Heart left ventricle (tissue), 16 donors: Measurements from ENCODE around the gene ARPIN. TPM values are rescaled to one million over a fixed set of nuclear protein-coding genes. Genes with fewer than 3 reads are reported as not detected.

Source experiments
- ATAC-seq, 4 donors: fragments of 200-7000 bp; cut with Tn5 transposase; one replicate each; pipeline ENCODE4 v1.9.1; 2020 to 2022; ENCODE audit warnings: moderate library complexity in 4 of 4, mild to moderate bottlenecking in 3 of 4, moderate number of reproducible peaks in 1 of 4
- DNase-seq, 5 donors: peaks; one replicate each; pipeline ENCODE4 v3.0.0-alpha.2; 2020
- H3K27ac ChIP-seq, 12 donors: fragments of 200-600 bp; sonication (generic) in 4 of 12; one replicate each; pipeline versions ENCODE4 v1.5.0 to v1.8.0; 2016 to 2022; ENCODE audit warnings: mild to moderate bottlenecking in 2 of 12
- H3K27me3 ChIP-seq, 9 donors: fragments of 200-600 bp; sonication (generic) in 2 of 9; one replicate each; pipeline versions ENCODE4 v1.5.1 to v1.8.0; 2016 to 2022; ENCODE audit warnings: mild to moderate bottlenecking in 3 of 9
- H3K36me3 ChIP-seq, 9 donors: fragments of 200-600 bp; sonication (generic) in 2 of 9; one replicate each; pipeline versions ENCODE4 v1.5.0 to v1.8.0; 2018 to 2022; ENCODE audit warnings: mild to moderate bottlenecking in 2 of 9
- H3K4me1 ChIP-seq, 12 donors: fragments of 200-600 bp; sonication (generic) in 4 of 12; one replicate each; pipeline versions ENCODE4 v1.5.0 to v1.8.0; 2016 to 2022; ENCODE audit warnings: mild to moderate bottlenecking in 3 of 12
- H3K4me3 ChIP-seq, 12 donors: fragments of 200-600 bp; sonication (generic) in 4 of 12; one replicate each; pipeline versions ENCODE4 v1.5.0 to v1.8.0; 2017 to 2022; ENCODE audit warnings: mild to moderate bottlenecking in 9 of 12, moderate library complexity in 4 of 12
- H3K9me3 ChIP-seq, 12 donors: fragments of 200-600 bp; sonication (generic) in 4 of 12; one replicate each; pipeline versions ENCODE4 v1.5.0 to v1.8.0; 2016 to 2022; ENCODE audit warnings: mild to moderate bottlenecking in 1 of 12
- CTCF ChIP-seq, 12 donors: fragments of 200-600 bp; sonication (generic) in 4 of 12; IDR thresholded peaks; one replicate each; pipeline versions ENCODE4 v1.5.0 to v1.8.0; 2018 to 2022; ENCODE audit warnings: antibody characterized with exemption in 12 of 12, mild to moderate bottlenecking in 5 of 12
- POLR2A ChIP-seq, 2 donors: fragments of 450-650 bp; IDR thresholded peaks; one replicate each; pipeline ENCODE4 v1.6.1; 2017; ENCODE audit warnings: antibody characterized with exemption in 2 of 2, mild to moderate bottlenecking in 2 of 2, moderate library complexity in 2 of 2
- WGBS, 4 donors: extraction: QIAGEN DNeasy Blood & Tissue Kit in 2 of 4; methylation state at CpG; one replicate each; pipeline versions ENCODE4 v1.1.5 to v1.1.7; 2013 to 2018; 5-methylcytosine and 5-hydroxymethylcytosine counted together
- intact Hi-C, 10 donors: fragments of 100-400 bp; cut with DNase I; formaldehyde crosslinking; loops; one replicate each; pipeline versions ENCODE4 v1.11.1 to v1.14.2; 2022
- polyA plus RNA-seq, 2 donors: library from polyadenylated mRNA; stranded (reverse); fragments of 200-250 nt; gene quantifications; one replicate each; pipeline ENCODE4 v1.2.3, GENCODE V29; 2013
- total RNA-seq, 9 donors: library from RNA; depleted of rRNA in 2 of 9; stranded (reverse); fragments of >200 nt in 2 of 9; fragmentation: NEBNext Ultra II Directional in 3 of 9; extraction: Animal tissue kit (Norgen Biotek cat#: 25700) in 3 of 9; gene quantifications; one replicate each; pipeline versions ENCODE4 v1.1.0 to v1.2.4, GENCODE V29; 2016 to 2023
- donor health status: ischemic (EF 13 %, LVEDD 7.1; RV severe dilation, severe dysfunction).
- donor health status: healthy with polysubstance abuse.
- donor health status: DM: no; HTN: yes; CAD: no.
- donor health status: DM: no; HTN: no; CAD: no.
- donor health status: ischemic (EF 25% LVEDD 6.9; RV normal size, moderate dysfunction).
- donor health status: ischemic (EF 25% LVEDD 5.7; RV mildly dilated, moderate dysfunction).
- donor health status: healthy.
- donor health status: DM: yes; HTN: yes; CAD: no.
- donor health status: ischemic (EF 35%, LVEDD 5.7; RV mildly dilated, moderate dysfunction).
- donor health status: nonischemic (EF 11% LVEDD 7.7; RV severe dilation, severe dysfunction).
- donor health status: DM: yes; HTN: yes; CAD: no.
- donor health status: PGD.
- donor health status: ischemic (EF 29% LVEDD 5.4; RV normal size, mild dysfunction).
- donor health status: nonischemic (EF 23%, LVEDD 6.1; RV moderate dilation, normal function).

ARPIN gene
- total and polyA plus RNA-seq, 11 donors: 7.3 to 15.3 (median 11.5) TPM

DNA sequence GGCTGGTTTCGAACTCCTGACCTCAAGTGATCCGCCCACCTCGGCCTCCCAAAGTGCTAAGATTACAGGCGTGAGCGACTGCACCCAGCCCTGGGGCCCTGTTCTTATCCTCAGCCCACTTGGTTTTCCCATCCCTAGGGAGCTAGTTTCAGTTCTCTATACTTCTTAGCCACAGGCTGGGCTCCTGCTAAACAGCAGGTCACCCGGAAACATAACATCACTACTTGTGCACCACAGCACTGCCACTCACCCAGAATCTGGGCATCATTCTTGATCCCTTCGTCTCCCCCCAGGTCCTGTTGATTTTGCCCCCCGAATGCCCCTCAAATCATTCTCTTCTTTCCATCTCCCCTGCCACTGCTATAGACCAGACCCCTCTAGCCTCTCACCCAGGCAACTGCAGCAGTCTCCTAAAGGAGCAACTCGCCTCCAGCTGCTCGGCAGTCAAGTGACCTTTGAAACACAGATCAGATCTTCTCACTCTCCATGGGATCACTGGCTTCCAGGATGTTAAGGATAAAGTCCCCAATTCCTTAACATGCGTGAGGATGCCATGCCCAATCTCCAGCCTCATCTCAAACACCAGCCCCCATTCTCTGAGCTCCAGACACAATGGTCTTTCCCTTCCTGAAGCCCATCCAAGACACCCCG lies 13.3 kb downstream of the ARPIN start:
- H3K27ac ChIP-seq: no peak overlapping the region
- peaks cover 0 to 14% (median 3%) of the 10 kb centered on the region in 12 donors for H3K4me1 ChIP-seq
- no peaks in the 10 kb centered on the region for H3K27me3 ChIP-seq
- ATAC-seq (peak in 1 of 4 donors; percentile 41), DNase-seq (no peak)
- WGBS, 4 donors: 83 to 89% (median 89%) methylated on average over 12 of the region's 12 CpGs
- H3K36me3 ChIP-seq: peaks cover 0 to 43% (median 29%) of the 10 kb centered on the region in 9 donors
- no peak for TF ChIP-seq CTCF (IDR thresholded peaks at IDR 0.05)
- no peak for TF ChIP-seq POLR2A (IDR thresholded peaks at IDR 0.05)
- H3K9me3 ChIP-seq: no peaks in the 10 kb centered on the region
- intact Hi-C loops: loop anchor here in 3 of 10 donors (5.0 to 10.0 kb wide), 3 partner anchors 105 to 188 kb away; partner anchors contain the start of gene ZNF710 (in 1 of the 3)
- no peak overlapping the region for H3K4me3 ChIP-seq

- no peak for ATAC-seq
- TF ChIP-seq CTCF (IDR thresholded peaks at IDR 0.05): peak in 11 of 12 donors; percentile 26 to 49 (median 33)
- TF ChIP-seq POLR2A (IDR thresholded peaks at IDR 0.05): no peak
Measured at GRCh38 chr15:89898614-89899294, 14.0 kb downstream of the ARPIN start.

DNA sequence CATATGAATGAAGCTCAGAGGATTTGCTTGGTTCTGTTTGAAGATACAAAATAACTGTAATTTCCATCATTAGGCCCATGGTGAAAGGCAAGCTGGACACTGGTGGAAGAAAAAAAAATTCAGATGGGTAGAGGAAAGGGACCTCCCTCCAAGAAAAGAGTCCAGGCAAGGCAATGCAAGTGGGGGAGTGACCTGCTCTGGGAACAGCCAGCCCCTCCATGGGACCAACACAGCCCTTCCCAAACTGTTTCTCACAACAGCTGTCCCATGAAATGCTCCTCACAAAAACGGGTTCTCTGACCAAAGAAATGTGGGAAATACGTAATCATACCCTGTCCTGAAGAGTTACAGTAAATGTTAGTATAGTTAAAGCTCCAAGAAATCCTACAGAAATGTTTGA lies 14.6 kb downstream of the ARPIN start:
- TF ChIP-seq POLR2A (IDR thresholded peaks at IDR 0.05): no peak
- TF ChIP-seq CTCF (IDR thresholded peaks at IDR 0.05): no peak
- no peaks in the 10 kb centered on the region for H3K9me3 ChIP-seq
- H3K4me1 ChIP-seq: peaks cover 0 to 17% (median 5%) of the 10 kb centered on the region in 12 donors
- no peaks in the 10 kb centered on the region for H3K27me3 ChIP-seq
- no peak overlapping the region for H3K27ac ChIP-seq
- no peak for DNase-seq
- no peak for ATAC-seq
- WGBS, 4 donors: 77 to 85% (median 79%) methylated on average over 2 of the region's 2 CpGs
- peaks cover 0 to 31% (median 16%) of the 10 kb centered on the region in 9 donors for H3K36me3 ChIP-seq
- intact Hi-C loops: loop anchor here in 4 of 10 donors (1.0 to 10.0 kb wide), 4 partner anchors 107 to 189 kb away; partner anchors contain the start of gene ZNF710 (in 1 of the 4)
- no peak overlapping the region for H3K4me3 ChIP-seq

More at GRCh38 chr15:89898614-89899294, 14.0 kb downstream of the ARPIN start:
- Histone ChIP-seq H3K4me1 (peaks cover 0 to 14% (median 3%) of the 10 kb centered on the region in 12 donors), H3K4me3 (no peak overlapping the region), H3K36me3 (peaks cover 0 to 37% (median 22%) of the 10 kb centered on the region in 9 donors), H3K27me3 (no peaks in the 10 kb centered on the region), H3K27ac (no peak overlapping the region), H3K9me3 (no peaks in the 10 kb centered on the region)
- intact Hi-C loops: loop anchor here in 4 of 10 donors (1.0 to 10.0 kb wide), 4 partner anchors 106 to 189 kb away; partner anchors contain the start of gene ZNF710 (in 1 of the 4)
- no peak for DNase-seq
- WGBS, 4 donors: 88 to 96% (median 91%) methylated on average over 7 of the region's 7 CpGs
